ENCODE measurements around the gene GIMAP2.

Gene GIMAP2

GRCh38 chr7:150686030-150686631, 625 bp downstream of the GIMAP2 start:
- no peak for TF ChIP-seq CTCF (conservative IDR thresholded peaks at IDR 0.05; ENCODE audit: control insufficient read depth, insufficient read depth, low read depth, low read length)
- no peak for DNase-seq (ENCODE audit: low read depth)
- H3K4me3 ChIP-seq (ENCODE audit: control insufficient read depth, low read depth, low read length): peak overlapping the region; percentile 35

DNA sequence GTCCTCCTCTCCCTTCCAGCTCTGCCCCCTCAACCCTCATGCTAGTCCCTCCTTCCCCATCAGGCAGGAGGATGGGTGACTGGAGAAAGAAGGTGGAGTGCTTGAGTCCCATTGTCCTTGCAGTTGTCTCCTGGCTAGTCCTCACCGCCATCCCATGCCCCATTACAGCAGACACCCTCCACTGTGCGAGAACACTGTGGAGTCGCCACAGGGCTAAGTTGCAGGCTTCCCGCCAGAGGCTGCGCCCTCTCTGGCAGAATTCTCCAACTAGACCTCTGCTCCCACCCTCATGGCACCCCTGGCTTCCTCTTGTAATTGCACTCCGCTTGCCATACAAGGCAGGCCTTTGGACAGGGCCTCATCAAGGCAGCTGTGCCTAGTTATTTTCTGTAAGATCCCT, 3.1 kb downstream of the GIMAP2 start:
- TF ChIP-seq CTCF (conservative IDR thresholded peaks at IDR 0.05; ENCODE audit: control insufficient read depth, insufficient read depth, low read depth, low read length): no peak
- no peak for DNase-seq (ENCODE audit: low read depth)
- no peak overlapping the region for H3K4me3 ChIP-seq (ENCODE audit: control insufficient read depth, low read depth, low read length)

GRCh38 chr7:150695654-150696053, 10.1 kb downstream of the GIMAP2 start:
- H3K4me3 ChIP-seq (ENCODE audit: control insufficient read depth, low read depth, low read length): no peak overlapping the region
- TF ChIP-seq CTCF (conservative IDR thresholded peaks at IDR 0.05; ENCODE audit: control insufficient read depth, insufficient read depth, low read depth, low read length): no peak
- DNase-seq (ENCODE audit: low read depth): no peak

DNA sequence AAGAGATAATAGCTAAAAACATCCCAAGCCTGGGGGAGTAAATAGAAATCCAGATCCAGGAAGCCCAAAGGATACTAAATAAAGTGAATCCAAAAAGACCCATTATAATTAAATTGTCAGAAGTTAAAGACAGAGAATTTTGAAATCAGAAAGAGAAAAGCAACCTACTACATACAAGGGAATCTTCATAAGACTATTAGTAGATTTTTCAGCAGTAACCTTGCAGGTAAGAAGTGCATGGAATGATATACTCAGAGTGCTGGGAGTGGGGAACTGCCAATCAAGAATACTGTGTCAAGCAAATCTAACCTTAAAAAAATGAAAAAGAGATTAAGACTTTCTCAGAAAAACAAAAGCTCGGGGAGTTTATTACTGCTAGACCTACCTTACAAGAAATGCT, 17.7 kb downstream of the GIMAP2 start:
- DNase-seq (ENCODE audit: low read depth): no peak
- no peak overlapping the region for H3K4me3 ChIP-seq (ENCODE audit: control insufficient read depth, low read depth, low read length)
- no peak for TF ChIP-seq CTCF (conservative IDR thresholded peaks at IDR 0.05; ENCODE audit: control insufficient read depth, insufficient read depth, low read depth, low read length)

GRCh38 chr7:150715293-150715692, 29.8 kb downstream of the GIMAP2 start:
- no peak for TF ChIP-seq CTCF (conservative IDR thresholded peaks at IDR 0.05; ENCODE audit: control insufficient read depth, insufficient read depth, low read depth, low read length)
- H3K4me3 ChIP-seq (ENCODE audit: control insufficient read depth, low read depth, low read length): no peak overlapping the region
- no peak for DNase-seq (ENCODE audit: low read depth)

GRCh38 chr7:150715738-150716137, 30.2 kb downstream of the GIMAP2 start:
- no peak for TF ChIP-seq CTCF (conservative IDR thresholded peaks at IDR 0.05; ENCODE audit: control insufficient read depth, insufficient read depth, low read depth, low read length)
- no peak overlapping the region for H3K4me3 ChIP-seq (ENCODE audit: control insufficient read depth, low read depth, low read length)
- no peak for DNase-seq (ENCODE audit: low read depth)

GRCh38 chr7:150716368-150716767, 30.9 kb downstream of the GIMAP2 start, which contains the start of gene GIMAP1:
GIMAP1 (plus strand) TSS chr7:150716613; CDS start chr7:150719048, 2,435 bp downstream.
- H3K4me3 ChIP-seq (ENCODE audit: control insufficient read depth, low read depth, low read length): no peak within 1 kb of the TSS
- no peak for DNase-seq (ENCODE audit: low read depth)
- TF ChIP-seq CTCF (conservative IDR thresholded peaks at IDR 0.05; ENCODE audit: control insufficient read depth, insufficient read depth, low read depth, low read length): no peak
